Vagina (tissue), 2 donors: ENCODE data around the gene SMTNL2. TPM values are rescaled to one million over a fixed set of nuclear protein-coding genes. Genes with fewer than 3 reads are reported as not detected.
"Not testable (repeated sequence)": the region's sequence is repeated elsewhere in the genome, so short reads cannot be mapped to it uniquely, and the experiment has no call there.

Source experiments
- DNase-seq, 2 donors: peaks; one replicate each; pipeline ENCODE4 v3.0.0-alpha.2; 2017; ENCODE audit errors: extremely low spot score in 2 of 2
- H3K27ac ChIP-seq: fragments of 200-600 bp; sonication (generic); one replicate; pipeline ENCODE4 v1.5.1; 2019
- H3K27me3 ChIP-seq: fragments of 200-600 bp; sonication (generic); one replicate; pipeline ENCODE4 v1.5.1; 2019
- H3K36me3 ChIP-seq, 2 donors: fragments of 200-600 bp; sonication (generic); one replicate each; pipeline ENCODE4 v1.5.1; 2017 to 2019
- H3K4me1 ChIP-seq: fragments of 200-600 bp; sonication (generic); one replicate; pipeline ENCODE4 v1.5.1; 2019
- H3K4me3 ChIP-seq, 2 donors: fragments of 200-600 bp; sonication (generic); 1 replicate in 1 of 2; 2 replicates in 1 of 2; pipeline ENCODE4 v1.5.1; 2016 to 2019
- H3K9me3 ChIP-seq: fragments of 200-600 bp; sonication (generic); one replicate; pipeline ENCODE4 v1.5.1; 2019
- POLR2A ChIP-seq, 2 donors: fragments of 450-650 bp; IDR thresholded peaks; one replicate each; pipeline ENCODE4 v1.6.1; 2017; ENCODE audit warnings: antibody characterized with exemption in 2 of 2, mild to moderate bottlenecking in 2 of 2, moderate library complexity in 2 of 2
- POLR2AphosphoS5 ChIP-seq, 2 donors: sonication (generic); formaldehyde crosslinking; IDR thresholded peaks; one replicate each; pipeline ENCODE4 v1.9.0; 2017; ENCODE audit warnings: antibody characterized with exemption in 2 of 2, mild to moderate bottlenecking in 2 of 2, low read depth in 1 of 2; ENCODE audit not compliant: insufficient read depth in 1 of 2
- intact Hi-C: fragments of 100-400 bp; cut with DNase I; formaldehyde crosslinking; loops from one replicate; pipeline ENCODE4 v1.15.1; 2023
- total RNA-seq: library from RNA; depleted of rRNA; stranded (reverse); fragments of >200 nt; gene quantifications from one replicate; pipeline ENCODE4 v1.2.3, GENCODE V29; 2016
- TF ChIP-seq, protein P1 (sequence below), 3 experiments: fragments of 450-650 bp in 2 of 3; fragments of 200-600 bp in 1 of 3; sonication (generic) in 1 of 3; IDR thresholded peaks; one replicate each; pipeline ENCODE4 v1.5.1; 2017 to 2019; ENCODE audit warnings: antibody characterized with exemption in 3 of 3, mild to moderate bottlenecking in 2 of 3, moderate library complexity in 2 of 3

Gene SMTNL2
- total RNA-seq, 1 donor from 2014 or later = 2.5 TPM

GRCh38 chr17:4592240-4593005 lies 8.1 kb downstream of the SMTNL2 start:
- Histone ChIP-seq H3K27ac (peak overlapping the region; percentile 56), H3K9me3 (no peaks in the 10 kb centered on the region), H3K27me3 (no peaks in the 10 kb centered on the region), H3K36me3 (no peaks in the 10 kb centered on the region), H3K4me1 (peaks cover 7% of the 10 kb centered on the region), H3K4me3 (no peak overlapping the region)
- no peak for DNase-seq
- intact Hi-C loops = no loop called here
- TF ChIP-seq, protein P1, sequence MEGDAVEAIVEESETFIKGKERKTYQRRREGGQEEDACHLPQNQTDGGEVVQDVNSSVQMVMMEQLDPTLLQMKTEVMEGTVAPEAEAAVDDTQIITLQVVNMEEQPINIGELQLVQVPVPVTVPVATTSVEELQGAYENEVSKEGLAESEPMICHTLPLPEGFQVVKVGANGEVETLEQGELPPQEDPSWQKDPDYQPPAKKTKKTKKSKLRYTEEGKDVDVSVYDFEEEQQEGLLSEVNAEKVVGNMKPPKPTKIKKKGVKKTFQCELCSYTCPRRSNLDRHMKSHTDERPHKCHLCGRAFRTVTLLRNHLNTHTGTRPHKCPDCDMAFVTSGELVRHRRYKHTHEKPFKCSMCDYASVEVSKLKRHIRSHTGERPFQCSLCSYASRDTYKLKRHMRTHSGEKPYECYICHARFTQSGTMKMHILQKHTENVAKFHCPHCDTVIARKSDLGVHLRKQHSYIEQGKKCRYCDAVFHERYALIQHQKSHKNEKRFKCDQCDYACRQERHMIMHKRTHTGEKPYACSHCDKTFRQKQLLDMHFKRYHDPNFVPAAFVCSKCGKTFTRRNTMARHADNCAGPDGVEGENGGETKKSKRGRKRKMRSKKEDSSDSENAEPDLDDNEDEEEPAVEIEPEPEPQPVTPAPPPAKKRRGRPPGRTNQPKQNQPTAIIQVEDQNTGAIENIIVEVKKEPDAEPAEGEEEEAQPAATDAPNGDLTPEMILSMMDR (IDR thresholded peaks at IDR 0.05) = no peak
- TF ChIP-seq POLR2AphosphoS5 (IDR thresholded peaks at IDR 0.05; ENCODE audit: insufficient read depth in 1 of 2, low read depth in 1 of 2) (no peak), POLR2A (IDR thresholded peaks at IDR 0.05) (no peak)

- no peak for DNase-seq
- H3K27me3 ChIP-seq = no peaks in the 10 kb centered on the region
- no peaks in the 10 kb centered on the region for H3K36me3 ChIP-seq
- TF ChIP-seq POLR2A (IDR thresholded peaks at IDR 0.05) (no peak), POLR2AphosphoS5 (IDR thresholded peaks at IDR 0.05; ENCODE audit: insufficient read depth in 1 of 2, low read depth in 1 of 2) (no peak)
- TF ChIP-seq, protein P1 (IDR thresholded peaks at IDR 0.05) = no peak
- intact Hi-C loops = no loop called here
- peak overlapping the region; percentile 56 for H3K27ac ChIP-seq
- no peaks in the 10 kb centered on the region for H3K9me3 ChIP-seq
- H3K4me3 ChIP-seq = no peak overlapping the region
- peaks cover 11% of the 10 kb centered on the region for H3K4me1 ChIP-seq
These were observed 8.7 kb downstream of the SMTNL2 start for GRCh38 chr17:4593021-4593421.

DNA sequence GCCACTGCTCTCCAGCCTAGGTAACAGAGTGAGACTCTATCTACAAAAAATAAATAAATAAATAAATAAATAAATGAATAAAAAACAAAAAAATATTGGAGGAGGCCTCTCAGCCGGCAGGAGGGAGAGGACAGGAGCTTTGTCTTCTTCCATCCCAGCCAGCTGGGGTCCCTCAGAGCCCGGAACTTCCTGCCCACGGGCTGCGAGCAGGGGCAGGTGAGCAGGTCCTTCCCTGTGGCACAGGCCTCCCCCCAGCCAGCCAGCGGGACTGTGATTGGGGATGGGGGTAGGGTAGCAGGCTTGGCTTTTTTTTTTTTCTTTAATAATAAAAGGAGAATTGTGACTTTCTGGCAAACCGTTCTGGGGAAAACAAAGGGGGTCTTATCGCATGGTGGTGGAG lies 10.1 kb downstream of the SMTNL2 start:
- TF ChIP-seq POLR2A (IDR thresholded peaks at IDR 0.05) (no peak), POLR2AphosphoS5 (IDR thresholded peaks at IDR 0.05; ENCODE audit: insufficient read depth in 1 of 2, low read depth in 1 of 2) (no peak)
- TF ChIP-seq, protein P1 (IDR thresholded peaks at IDR 0.05) = no peak
- no peak overlapping the region for H3K27ac ChIP-seq
- intact Hi-C loops = no loop called here

DNA sequence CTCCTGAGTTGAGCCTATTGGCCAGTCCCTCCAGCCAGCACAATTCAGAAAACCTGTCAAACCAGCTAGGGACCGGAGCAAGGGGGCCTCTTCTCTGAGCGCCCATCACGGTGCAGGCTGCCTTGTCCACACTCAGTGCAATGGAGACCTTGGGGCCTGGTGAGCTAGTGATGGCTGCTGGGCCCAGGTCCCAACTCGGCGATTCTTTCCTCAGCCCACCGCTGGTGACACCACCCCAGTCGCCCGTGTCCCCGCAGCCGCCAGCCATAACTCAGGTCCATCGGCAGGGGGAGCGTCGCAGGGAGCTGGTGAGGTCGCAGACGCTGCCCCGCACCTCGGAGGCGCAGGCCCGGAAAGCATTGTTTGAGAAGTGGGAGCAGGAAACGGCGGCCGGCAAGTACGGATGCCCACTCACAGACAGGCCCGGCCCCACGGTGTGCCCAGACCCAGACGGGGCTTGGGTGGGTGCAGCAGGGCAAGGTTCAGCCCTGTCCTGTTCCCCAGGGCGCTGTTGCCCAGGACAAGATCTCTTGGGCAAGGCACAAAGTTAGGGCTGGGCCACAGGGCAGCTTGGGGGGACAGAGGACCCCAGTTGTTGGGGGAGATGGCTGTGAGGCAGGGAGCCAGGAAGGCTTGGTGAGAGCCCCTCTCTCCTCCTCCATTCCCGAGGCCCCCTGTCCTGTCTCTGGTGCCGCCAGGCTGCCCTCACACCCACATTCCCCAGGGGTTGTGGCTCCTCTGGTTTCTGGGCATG lies 10.8 kb downstream of the SMTNL2 start:
- H3K4me3 ChIP-seq = no peak overlapping the region
- H3K9me3 ChIP-seq = no peaks in the 10 kb centered on the region
- H3K36me3 ChIP-seq = no peaks in the 10 kb centered on the region
- intact Hi-C loops = no loop called here
- H3K27me3 ChIP-seq = no peaks in the 10 kb centered on the region
- H3K4me1 ChIP-seq = peaks cover 26% of the 10 kb centered on the region
- DNase-seq = no peak
- no peak overlapping the region for H3K27ac ChIP-seq
- TF ChIP-seq POLR2A (IDR thresholded peaks at IDR 0.05) (no peak), POLR2AphosphoS5 (IDR thresholded peaks at IDR 0.05; ENCODE audit: insufficient read depth in 1 of 2, low read depth in 1 of 2) (no peak)
- TF ChIP-seq, protein P1 (IDR thresholded peaks at IDR 0.05) = no peak

More for the DNA sequence above, 10.1 kb downstream of the SMTNL2 start:
- H3K4me1 ChIP-seq = peaks cover 23% of the 10 kb centered on the region
- no peak for DNase-seq
- no peaks in the 10 kb centered on the region for H3K27me3 ChIP-seq
- no peaks in the 10 kb centered on the region for H3K36me3 ChIP-seq
- H3K4me3 ChIP-seq = no peak overlapping the region
- H3K9me3 ChIP-seq = no peaks in the 10 kb centered on the region

GRCh38 chr17:4595685-4596342 lies 11.5 kb downstream of the SMTNL2 start:
- H3K4me3 ChIP-seq, H3K27me3 ChIP-seq, DNase-seq, H3K9me3 ChIP-seq, H3K36me3 ChIP-seq, H3K27ac ChIP-seq, intact Hi-C loops: not testable (repeated sequence)
- H3K4me1 ChIP-seq = peaks cover 26% of the 10 kb centered on the region
